ENCODE data around the gene SPANXB1. TPM values are rescaled to one million over a fixed set of nuclear protein-coding genes. Genes with fewer than 3 reads are reported as not detected.
"Not testable (repeated sequence)": the region's sequence is repeated elsewhere in the genome, so short reads cannot be mapped to it uniquely, and the experiment has no call there.

Gene SPANXB1
- total RNA-seq, 1 experiment from 2014 or later = not detected

GRCh38 chrX:140980271-140980670, 22.1 kb upstream of the SPANXB1 start:
- Mint-ChIP-seq H3K9me3 (ENCODE audit: low read depth, unreplicated experiment) (peaks cover 9% of the 10 kb centered on the region), H3K4me1 (ENCODE audit: low read depth, unreplicated experiment) (no peaks in the 10 kb centered on the region), H3K36me3 (ENCODE audit: insufficient read depth, unreplicated experiment) (no peaks in the 10 kb centered on the region), H3K27ac (ENCODE audit: unreplicated experiment) (no peak overlapping the region), H3K27me3 (ENCODE audit: unreplicated experiment) (no peaks in the 10 kb centered on the region), H3K4me3 (ENCODE audit: low read depth, unreplicated experiment) (no peak overlapping the region)
- no TSS peak for BruUV-seq (replicated peaks)
- no peak for DNase-seq
- CTCF ChIA-PET = no interaction called here
- intact Hi-C loops (cut with micrococcal nuclease; ENCODE audit: unreplicated experiment) = no loop called here
- no peak for TF ChIP-seq CTCF (IDR thresholded peaks at IDR 0.05; ENCODE audit: unreplicated experiment)

- H3K4me1 Mint-ChIP-seq (ENCODE audit: low read depth, unreplicated experiment) = no peaks in the 10 kb centered on the region
- no TSS peak for BruUV-seq (replicated peaks)
- CTCF ChIA-PET = no interaction called here
These were observed 18.7 kb upstream of the SPANXB1 start for GRCh38 chrX:140983730-140984129.

GRCh38 chrX:141005243-141005642, 2.8 kb downstream of the SPANXB1 start:
- H3K27ac Mint-ChIP-seq (ENCODE audit: unreplicated experiment); H3K4me3 Mint-ChIP-seq (ENCODE audit: low read depth, unreplicated experiment); DNase-seq; CTCF ChIA-PET; BruUV-seq (replicated peaks); H3K27me3 Mint-ChIP-seq (ENCODE audit: unreplicated experiment); H3K36me3 Mint-ChIP-seq (ENCODE audit: insufficient read depth, unreplicated experiment); H3K4me1 Mint-ChIP-seq (ENCODE audit: low read depth, unreplicated experiment); intact Hi-C loops (cut with micrococcal nuclease; ENCODE audit: unreplicated experiment); H3K9me3 Mint-ChIP-seq (ENCODE audit: low read depth, unreplicated experiment): not testable (repeated sequence)

More at GRCh38 chrX:140983730-140984129, 18.7 kb upstream of the SPANXB1 start:
- no peaks in the 10 kb centered on the region for H3K36me3 Mint-ChIP-seq (ENCODE audit: insufficient read depth, unreplicated experiment)
- no peak for TF ChIP-seq CTCF (IDR thresholded peaks at IDR 0.05; ENCODE audit: unreplicated experiment)
- DNase-seq = no peak
- H3K9me3 Mint-ChIP-seq (ENCODE audit: low read depth, unreplicated experiment) = peaks cover 9% of the 10 kb centered on the region
- intact Hi-C loops (cut with micrococcal nuclease; ENCODE audit: unreplicated experiment) = no loop called here
- H3K27ac Mint-ChIP-seq (ENCODE audit: unreplicated experiment) = no peak overlapping the region
- H3K27me3 Mint-ChIP-seq (ENCODE audit: unreplicated experiment) = no peaks in the 10 kb centered on the region
- H3K4me3 Mint-ChIP-seq (ENCODE audit: low read depth, unreplicated experiment) = no peak overlapping the region

- DNase-seq; H3K36me3 Mint-ChIP-seq (ENCODE audit: insufficient read depth, unreplicated experiment); H3K27me3 Mint-ChIP-seq (ENCODE audit: unreplicated experiment); H3K9me3 Mint-ChIP-seq (ENCODE audit: low read depth, unreplicated experiment); CTCF ChIA-PET; BruUV-seq (replicated peaks); intact Hi-C loops (cut with micrococcal nuclease; ENCODE audit: unreplicated experiment); H3K27ac Mint-ChIP-seq (ENCODE audit: unreplicated experiment); H3K4me3 Mint-ChIP-seq (ENCODE audit: low read depth, unreplicated experiment); H3K4me1 Mint-ChIP-seq (ENCODE audit: low read depth, unreplicated experiment): not testable (repeated sequence)
These were observed 41.9 kb downstream of the SPANXB1 start for GRCh38 chrX:141044246-141044645.

- H3K9me3 Mint-ChIP-seq (ENCODE audit: low read depth, unreplicated experiment); CTCF ChIA-PET; BruUV-seq (replicated peaks); H3K27ac Mint-ChIP-seq (ENCODE audit: unreplicated experiment); intact Hi-C loops (cut with micrococcal nuclease; ENCODE audit: unreplicated experiment); H3K36me3 Mint-ChIP-seq (ENCODE audit: insufficient read depth, unreplicated experiment); H3K4me3 Mint-ChIP-seq (ENCODE audit: low read depth, unreplicated experiment); H3K4me1 Mint-ChIP-seq (ENCODE audit: low read depth, unreplicated experiment); H3K27me3 Mint-ChIP-seq (ENCODE audit: unreplicated experiment); DNase-seq: not testable (repeated sequence)
These were observed 47.5 kb downstream of the SPANXB1 start for GRCh38 chrX:141049878-141050277.

- H3K27ac Mint-ChIP-seq (ENCODE audit: unreplicated experiment); CTCF ChIA-PET; H3K4me3 Mint-ChIP-seq (ENCODE audit: low read depth, unreplicated experiment); H3K27me3 Mint-ChIP-seq (ENCODE audit: unreplicated experiment); intact Hi-C loops (cut with micrococcal nuclease; ENCODE audit: unreplicated experiment); H3K4me1 Mint-ChIP-seq (ENCODE audit: low read depth, unreplicated experiment); H3K36me3 Mint-ChIP-seq (ENCODE audit: insufficient read depth, unreplicated experiment); H3K9me3 Mint-ChIP-seq (ENCODE audit: low read depth, unreplicated experiment); BruUV-seq (replicated peaks); DNase-seq: not testable (repeated sequence)
These were observed 49.7 kb downstream of the SPANXB1 start for GRCh38 chrX:141052098-141052497.

Other genes starting within 250 kb of the SPANXB1 start
- gene LDOC1, start 174.5 kb downstream of the SPANXB1 start, total RNA-seq (2022) = not detected in 2 replicates
- not detected in 2 replicates for gene SPANXC, start 239.9 kb downstream of the SPANXB1 start, total RNA-seq (2022)